Frontal cortex (tissue), 4 donors: ENCODE data around the gene DNM3. TPM values are rescaled to one million over a fixed set of nuclear protein-coding genes. Genes with fewer than 3 reads are reported as not detected.

Source experiments
- DNase-seq, 2 donors: peaks; one replicate each; pipeline ENCODE4 v3.0.0; 2012; ENCODE audit warnings: low spot score in 2 of 2
- FAIRE-seq: peaks from 2 replicates; lab custom pipeline; 2012; peaks lifted over from hg19 to GRCh38; lab: Jason Lieb, UNC
- total RNA-seq: library from RNA; depleted of rRNA; stranded (reverse); fragments of >200 nt; gene quantifications from one replicate; pipeline ENCODE4 v1.2.3, GENCODE V29; 2014
- donor health status: control.
- donor health status: control.
- donor health status: control.

DNM3 gene
- total RNA-seq, 1 donor from 2014 or later, result 76.2 TPM

DNA sequence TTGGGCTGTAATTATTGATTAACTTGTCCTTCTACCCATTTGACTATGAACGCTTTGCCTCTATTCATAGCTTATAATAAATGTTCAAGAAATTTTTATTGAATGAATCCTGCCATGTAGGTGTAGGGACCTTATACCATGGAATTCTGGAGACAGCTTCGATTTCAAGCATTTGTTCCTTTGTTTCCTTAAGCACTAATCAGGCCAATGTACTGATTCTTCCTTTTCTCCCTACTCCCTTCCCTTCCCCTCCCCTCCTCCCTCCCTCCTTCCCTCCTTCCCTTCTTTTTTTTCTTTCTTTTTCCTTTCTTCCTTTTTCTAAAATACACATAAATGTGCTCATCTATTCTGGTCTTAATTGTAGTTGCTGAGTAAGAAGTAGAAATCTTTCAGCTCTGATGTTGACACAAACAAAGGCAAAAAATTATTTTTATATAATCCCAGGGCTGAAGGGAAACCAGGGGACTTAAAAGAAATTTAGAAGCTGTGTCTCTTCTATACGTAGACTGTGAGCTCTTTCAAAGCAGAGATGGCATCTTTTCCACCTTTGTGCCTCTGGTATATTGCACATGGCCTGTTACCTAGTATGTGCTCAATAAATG is 24.9 kb upstream of the DNM3 start:
- FAIRE-seq (no peak), DNase-seq (no peak)

GRCh38 chr1:171817511-171818265 is 23.6 kb upstream of the DNM3 start:
- FAIRE-seq (no peak), DNase-seq (no peak)

GRCh38 chr1:171819946-171820345 is 21.4 kb upstream of the DNM3 start:
- DNase-seq (no peak), FAIRE-seq (no peak)

- no peak for FAIRE-seq
Observed at GRCh38 chr1:171826973-171827372, 14.3 kb upstream of the DNM3 start.

GRCh38 chr1:171828794-171829193 is 12.5 kb upstream of the DNM3 start:
- DNase-seq (no peak), FAIRE-seq (no peak)

More at GRCh38 chr1:171826973-171827372, 14.3 kb upstream of the DNM3 start:
- DNase-seq, result no peak

GRCh38 chr1:171833091-171833825 is 8.0 kb upstream of the DNM3 start:
- DNase-seq (no peak), FAIRE-seq (no peak)

DNA sequence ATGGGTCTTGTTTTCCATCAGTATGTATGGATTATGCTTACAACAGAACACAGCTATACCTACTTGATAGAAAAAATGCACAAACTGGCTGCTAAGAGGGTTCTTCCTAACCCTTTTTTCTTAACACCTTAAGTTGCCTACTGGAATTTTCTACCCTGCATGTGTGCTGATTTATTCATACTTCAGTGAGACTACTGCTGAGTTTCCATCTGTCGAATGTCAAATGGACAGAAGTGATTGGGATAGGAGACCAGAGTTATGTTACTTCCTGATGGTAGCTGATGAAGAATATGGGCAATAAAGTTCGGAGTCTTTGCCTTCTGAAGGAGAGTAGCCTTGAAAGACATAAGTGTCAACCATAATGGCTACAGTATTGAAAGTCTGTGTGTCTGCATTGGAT is 6.5 kb upstream of the DNM3 start:
- DNase-seq, result no peak
- FAIRE-seq, result no peak

DNA sequence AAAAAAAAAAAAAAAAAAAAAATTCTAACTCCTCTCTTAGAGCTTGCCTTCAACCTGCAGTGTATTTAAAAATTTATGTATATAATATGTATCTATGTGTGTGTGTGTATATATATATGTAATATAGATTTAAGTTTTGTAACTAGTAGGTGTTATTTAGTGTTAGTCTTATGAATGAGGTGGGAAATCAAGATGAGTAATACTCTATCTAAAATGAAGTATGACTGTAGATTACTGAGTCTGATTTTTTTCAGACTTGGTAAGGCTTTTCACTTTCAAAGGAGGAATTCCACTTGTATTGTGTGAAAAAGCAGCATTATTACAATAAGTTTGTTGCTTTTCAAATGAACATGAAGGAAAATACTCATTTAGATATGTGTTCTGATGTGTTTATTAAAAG is 5.4 kb upstream of the DNM3 start:
- FAIRE-seq (no peak), DNase-seq (no peak)

DNA sequence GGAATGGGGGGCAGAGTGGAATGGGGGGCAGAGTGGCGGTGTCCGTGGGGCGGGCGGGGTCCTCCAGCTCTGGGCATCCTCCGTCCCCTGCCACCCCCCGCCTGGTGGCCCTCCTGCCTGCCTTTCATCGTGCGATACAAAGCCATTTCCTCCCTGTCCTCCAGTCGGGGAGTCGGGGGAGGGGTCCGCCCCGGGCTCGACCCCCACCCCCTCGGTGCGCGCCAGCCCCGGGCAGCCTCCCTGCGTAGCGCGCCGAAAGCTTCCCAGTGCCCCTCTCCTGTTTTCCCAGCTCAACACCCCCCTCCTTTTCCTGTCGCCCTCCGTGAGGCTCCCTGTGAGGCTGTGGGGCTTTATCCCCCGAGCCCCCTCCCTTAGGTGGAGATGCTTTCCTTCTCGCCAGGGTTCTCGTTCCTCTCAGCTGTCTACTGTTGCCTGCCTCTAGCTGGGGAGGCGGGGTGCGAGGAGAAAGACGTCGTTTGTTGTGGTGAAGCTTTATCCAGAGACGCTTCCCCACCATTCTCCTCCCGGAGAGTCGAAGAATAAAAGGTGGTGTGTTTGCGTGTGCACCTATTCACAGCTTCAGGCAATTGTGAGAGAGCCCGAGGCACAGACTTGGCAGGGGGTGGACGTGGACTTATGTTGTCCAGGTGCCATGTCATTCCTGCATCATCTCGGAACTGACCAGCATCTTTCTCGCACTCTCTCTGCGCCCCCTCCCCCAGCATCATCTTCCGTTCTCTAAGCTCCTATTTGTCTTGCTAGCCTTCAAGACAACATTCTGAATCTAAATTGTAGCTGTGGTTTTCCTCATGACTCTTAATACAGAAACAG is 848 bp downstream of the DNM3 start:
- no peak for FAIRE-seq
- peak; percentile 37 to 57 for DNase-seq

GRCh38 chr1:171844381-171844780 is 3.1 kb downstream of the DNM3 start:
- no peak for FAIRE-seq
- DNase-seq, result no peak

DNA sequence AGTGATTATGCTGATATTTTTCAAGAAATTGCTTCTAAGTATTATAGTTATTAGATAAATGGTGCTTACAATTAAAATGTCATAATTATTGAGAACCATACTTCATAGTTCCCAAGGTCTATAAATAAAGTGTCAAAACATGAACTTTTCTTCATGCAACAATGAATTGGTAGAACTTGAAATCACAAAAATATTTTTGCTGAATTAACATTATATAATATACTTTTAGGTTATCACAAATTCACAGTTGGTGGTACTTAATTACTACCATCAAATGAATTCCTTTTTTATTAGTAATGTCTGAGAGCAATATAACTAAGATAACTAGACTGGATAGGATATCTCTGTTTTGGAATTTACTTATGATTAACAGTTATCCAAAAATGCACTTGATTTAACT is 4.7 kb downstream of the DNM3 start:
- DNase-seq, result no peak
- FAIRE-seq, result peak; percentile 19

GRCh38 chr1:171849245-171849898 is 8.1 kb downstream of the DNM3 start:
- FAIRE-seq (no peak), DNase-seq (no peak)

DNA sequence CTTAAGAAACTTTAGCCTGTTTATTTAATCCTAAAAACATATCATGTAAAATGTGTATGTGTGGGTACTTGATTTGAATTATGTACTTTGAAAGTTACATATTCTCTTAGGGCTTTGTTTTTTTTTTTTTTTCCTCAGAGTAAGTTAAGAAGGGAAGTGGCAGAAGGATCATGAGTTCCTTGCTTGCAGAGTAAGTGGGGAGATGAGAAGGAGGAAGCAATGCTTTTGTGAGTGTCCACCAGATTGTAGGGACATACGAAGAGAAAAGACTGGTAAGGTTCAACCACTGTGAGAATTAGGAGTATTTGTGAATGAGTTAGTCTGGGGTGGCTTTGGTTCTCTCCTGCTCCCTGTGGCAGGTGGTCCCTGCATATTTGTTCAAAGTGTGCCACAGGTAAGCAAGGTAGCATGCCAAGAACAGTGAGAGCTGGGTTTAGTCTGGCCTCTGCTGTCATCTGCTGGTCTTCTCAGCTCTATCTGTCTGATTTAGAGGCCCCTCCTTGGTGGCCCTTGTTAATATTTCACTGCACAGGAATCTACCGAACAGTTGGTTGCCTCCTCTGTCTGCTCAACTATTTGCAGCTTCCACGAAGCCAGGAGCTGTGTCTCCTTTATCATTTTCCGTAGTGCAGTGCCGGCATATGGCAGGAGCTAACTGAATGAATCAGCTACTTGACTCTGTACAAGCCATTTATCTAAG is 9.5 kb downstream of the DNM3 start:
- DNase-seq (no peak), FAIRE-seq (no peak)

- no peak for DNase-seq
- FAIRE-seq, result no peak
Observed at GRCh38 chr1:171852272-171852671, 11.0 kb downstream of the DNM3 start.

DNA sequence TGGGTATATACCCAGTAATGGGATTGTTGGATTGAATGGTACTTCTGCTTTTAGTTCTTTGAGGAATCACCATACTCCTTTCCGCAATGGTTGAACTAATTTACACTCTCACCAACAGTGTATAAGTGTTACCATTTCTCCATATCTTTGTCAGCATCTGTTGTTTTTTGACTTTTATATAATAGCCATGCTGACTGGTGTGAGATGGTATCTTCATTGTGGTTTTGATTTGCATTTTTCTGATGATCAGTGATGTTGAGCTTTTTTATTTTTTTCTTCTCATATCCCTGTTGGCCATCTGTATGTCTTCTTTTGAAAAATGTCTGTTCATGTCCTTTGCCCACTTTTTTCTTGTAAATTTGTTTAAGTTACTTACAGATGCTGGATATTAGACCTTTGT is 14.1 kb downstream of the DNM3 start:
- no peak for FAIRE-seq
- DNase-seq, result no peak

DNA sequence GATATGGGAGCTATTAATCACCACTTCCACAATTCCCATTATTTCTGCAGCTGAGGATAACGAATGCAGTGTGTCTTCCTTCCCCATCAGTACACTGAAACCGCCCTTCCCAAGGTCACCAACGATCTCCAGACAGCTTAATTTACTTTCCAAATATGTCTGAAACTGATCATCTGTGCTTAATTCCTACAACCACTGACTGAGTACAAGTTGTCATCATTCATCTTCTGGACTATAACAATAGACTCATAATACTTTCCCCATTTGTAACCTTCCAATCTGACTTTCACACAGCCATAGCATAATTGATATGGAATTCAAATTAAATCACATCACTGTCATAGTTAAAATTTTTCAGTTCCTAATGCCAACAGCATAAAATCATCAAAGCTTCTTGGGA is 17.4 kb downstream of the DNM3 start:
- DNase-seq (no peak), FAIRE-seq (no peak)

DNA sequence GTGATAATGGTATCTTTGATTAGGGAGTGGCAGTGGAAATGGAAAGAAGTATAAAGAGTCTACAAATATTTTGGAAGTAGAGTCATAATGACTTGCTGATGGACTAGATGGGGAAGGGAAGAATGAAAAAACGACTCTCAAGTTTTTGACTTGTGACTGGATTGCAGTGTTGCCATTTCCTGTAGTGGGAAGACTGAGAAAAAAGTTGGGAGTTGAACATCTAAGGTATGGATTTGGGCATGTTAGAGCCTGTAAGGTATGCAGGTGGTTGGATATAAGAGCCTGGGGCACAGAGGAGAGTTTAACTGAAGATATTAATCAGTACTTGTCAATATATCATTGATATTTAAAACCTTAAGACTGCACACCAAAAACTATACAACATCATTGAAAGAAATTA is 19.4 kb downstream of the DNM3 start:
- DNase-seq, result no peak
- FAIRE-seq, result no peak

DNA sequence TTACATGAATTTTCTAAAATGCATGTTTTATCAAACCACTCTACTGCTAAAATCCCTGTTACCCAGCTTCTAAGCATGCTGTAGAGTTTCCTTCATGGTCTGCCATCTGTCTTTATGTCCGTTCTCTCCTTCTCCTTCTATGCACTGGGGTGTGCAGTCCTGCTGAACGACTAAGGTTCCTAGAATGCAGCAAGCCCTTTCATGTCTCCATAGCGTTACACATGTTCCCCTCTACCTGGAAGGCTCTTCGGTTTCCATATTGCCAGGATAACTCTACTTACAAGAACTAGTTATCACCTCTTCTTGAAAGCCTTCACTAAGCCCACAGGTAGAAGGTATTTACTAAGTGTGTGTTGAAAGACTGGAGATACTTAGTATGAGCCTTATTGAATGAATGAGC is 22.2 kb downstream of the DNM3 start:
- DNase-seq (no peak), FAIRE-seq (no peak)

GRCh38 chr1:171864308-171864707 is 23.0 kb downstream of the DNM3 start:
- no peak for FAIRE-seq

More at GRCh38 chr1:171864308-171864707, 23.0 kb downstream of the DNM3 start:
- no peak for DNase-seq
